Coronary artery (tissue), 2 donors: ENCODE data around the gene CNNM2.

Experiments used
- DNase-seq: peaks from one replicate; pipeline ENCODE4 v3.0.0-alpha.2; 2017; ENCODE audit warnings: low spot score
- H3K27ac ChIP-seq, 2 donors: fragments of 200-600 bp; sonication (generic); one replicate each; pipeline ENCODE4 v1.5.1; 2016 to 2019
- H3K4me3 ChIP-seq: fragments of 200-600 bp; sonication (generic); 2 replicates; pipeline ENCODE4 v1.5.1; 2016; ENCODE audit warnings: mild to moderate bottlenecking, moderate library complexity
- CTCF ChIP-seq: fragments of 200-600 bp; sonication (generic); IDR thresholded peaks from one replicate; pipeline ENCODE4 v1.5.1; 2019; ENCODE audit warnings: antibody characterized with exemption

The CNNM2 gene

GRCh38 chr10:103078676-103079075 is 160.6 kb downstream of the CNNM2 start:
- DNase-seq: no peak
- H3K4me3 ChIP-seq: no peak overlapping the region
- no peak for TF ChIP-seq CTCF
- H3K27ac ChIP-seq: peak overlapping the region in 1 of 2 donors; percentile 73

GRCh38 chr10:103079100-103079499 is 161.0 kb downstream of the CNNM2 start:
- no peak for DNase-seq

GRCh38 chr10:103079946-103080345 is 161.9 kb downstream of the CNNM2 start:
- Histone ChIP-seq H3K4me3 (no peak overlapping the region), H3K27ac (peak overlapping the region in 1 of 2 donors; percentile 73)
- DNase-seq: no peak
- TF ChIP-seq CTCF: no peak

More at GRCh38 chr10:103079100-103079499, 161.0 kb downstream of the CNNM2 start:
- H3K4me3 ChIP-seq: no peak overlapping the region
- no peak for TF ChIP-seq CTCF
- peak overlapping the region in 1 of 2 donors; percentile 73 for H3K27ac ChIP-seq

- H3K27ac ChIP-seq: peak overlapping the region in 1 of 2 donors; percentile 73
- DNase-seq: no peak
- TF ChIP-seq CTCF: no peak
- H3K4me3 ChIP-seq: no peak overlapping the region
Measured at GRCh38 chr10:103080891-103081581, 162.9 kb downstream of the CNNM2 start.

- TF ChIP-seq CTCF: no peak
- DNase-seq: no peak
- Histone ChIP-seq H3K27ac (peak overlapping the region in 1 of 2 donors; percentile 30), H3K4me3 (no peak overlapping the region)
Measured at GRCh38 chr10:103082683-103083082, 164.6 kb downstream of the CNNM2 start.

- DNase-seq: no peak
- no peak overlapping the region for H3K4me3 ChIP-seq
- H3K27ac ChIP-seq: peak overlapping the region in 1 of 2 donors; percentile 77
- no peak for TF ChIP-seq CTCF
Measured at GRCh38 chr10:103083266-103083976, 165.3 kb downstream of the CNNM2 start.

GRCh38 chr10:103083977-103084320 is 165.9 kb downstream of the CNNM2 start:
- DNase-seq: no peak

More at GRCh38 chr10:103083977-103084320, 165.9 kb downstream of the CNNM2 start:
- H3K27ac ChIP-seq: peak overlapping the region in 1 of 2 donors; percentile 77
- no peak for TF ChIP-seq CTCF
- H3K4me3 ChIP-seq: no peak overlapping the region
